Neural cell (in vitro differentiated cells): Measurements from ENCODE around the gene DNM3. TPM values are rescaled to one million over a fixed set of nuclear protein-coding genes. Genes with fewer than 3 reads are reported as not detected.

Experiments used
- H2AFZ ChIP-seq: fragments of 200-600, 300-800 bp; sonication (generic), shearing (Covaris generic); 2 replicates; pipeline ENCODE4 v1.6.0; 2014; ENCODE audit warnings: low read depth, mild to moderate bottlenecking, antibody characterized with exemption, low read length, moderate library complexity
- H3F3A ChIP-seq: fragments of 200-600 bp; shearing (Covaris generic); 2 replicates; pipeline ENCODE4 v1.6.1; 2016; ENCODE audit warnings: mild to moderate bottlenecking, moderate library complexity, mixed read lengths, antibody characterized with exemption, low read length; ENCODE audit not compliant: insufficient read depth, poor library complexity, severe bottlenecking
- H3K27ac ChIP-seq: fragments of 200-600, 300-800 bp; sonication (generic), shearing (Covaris generic); 2 replicates; pipeline ENCODE4 v1.5.1; 2014; ENCODE audit warnings: mild to moderate bottlenecking, low read length, moderate library complexity
- H3K27me3 ChIP-seq: fragments of 300-800, 200-600 bp; sonication (generic), shearing (Covaris generic); 2 replicates; pipeline ENCODE4 v1.6.0; 2014; ENCODE audit warnings: mild to moderate bottlenecking, low read depth, low read length, moderate library complexity; ENCODE audit not compliant: insufficient read depth
- H3K36me3 ChIP-seq: fragments of 300-800, 200-600 bp; sonication (generic), shearing (Covaris generic); 2 replicates; pipeline ENCODE4 v1.5.1; 2014; ENCODE audit warnings: mild to moderate bottlenecking, antibody characterized with exemption, low read length, moderate library complexity; ENCODE audit not compliant: insufficient read depth
- H3K4me2 ChIP-seq: fragments of 300-800, 200-600 bp; sonication (generic), shearing (Covaris generic); 2 replicates; pipeline ENCODE4 v1.6.0; 2014; ENCODE audit warnings: mild to moderate bottlenecking, low read length
- H3K4me3 ChIP-seq: fragments of 300-800, 200-600 bp; sonication (generic), shearing (Covaris generic); 2 replicates; pipeline ENCODE4 v1.5.1; 2014; ENCODE audit warnings: mild to moderate bottlenecking, low read length, moderate library complexity
- H3K79me2 ChIP-seq: fragments of 200-600 bp; shearing (Covaris generic); replicated peaks from 2 replicates; pipeline ENCODE4 v1.6.0; 2014; ENCODE audit warnings: mild to moderate bottlenecking, low read length, moderate library complexity; ENCODE audit not compliant: insufficient read depth
- H3K9ac ChIP-seq: fragments of 300-800, 200-600 bp; sonication (generic), shearing (Covaris generic); 2 replicates; pipeline ENCODE4 v1.6.1; 2016; ENCODE audit warnings: mild to moderate bottlenecking, low read length, mixed read lengths
- H3K9me2 ChIP-seq: fragments of 200-600 bp; shearing (Covaris generic); 2 replicates; pipeline ENCODE4 v1.6.1; 2016; ENCODE audit warnings: mild to moderate bottlenecking, low read length, mixed read lengths; ENCODE audit not compliant: insufficient read depth
- H3K9me3 ChIP-seq: fragments of 200-600, 300-800 bp; sonication (generic), shearing (Covaris generic); 2 replicates; pipeline ENCODE4 v1.6.1; 2016; ENCODE audit warnings: mild to moderate bottlenecking, mixed run types, low read length, moderate library complexity, mixed read lengths
- H4K20me1 ChIP-seq: fragments of 200-600 bp; shearing (Covaris generic); 2 replicates; pipeline ENCODE4 v1.6.1; 2016; ENCODE audit warnings: mild to moderate bottlenecking, mixed run types; ENCODE audit not compliant: insufficient read depth
- EP300 ChIP-seq: fragments of 450-650 bp; conservative IDR thresholded peaks from 2 replicates; pipeline ENCODE4 v1.6.1; 2014; ENCODE audit warnings: antibody characterized with exemption, mild to moderate bottlenecking, moderate library complexity; ENCODE audit not compliant: poor library complexity, severe bottlenecking
- EZH2 ChIP-seq: fragments of 200-600, 300-800 bp; shearing (Covaris generic), sonication (generic); IDR thresholded peaks from 2 replicates; pipeline ENCODE4 v1.6.1; 2014; ENCODE audit warnings: antibody characterized with exemption, low read length, borderline replicate concordance, mild to moderate bottlenecking; ENCODE audit not compliant: insufficient read depth, poor library complexity, severe bottlenecking
- MXI1 ChIP-seq: fragments of 450-650 bp; conservative IDR thresholded peaks from 2 replicates; pipeline ENCODE4 v1.6.1; 2014; ENCODE audit warnings: antibody characterized with exemption, mild to moderate bottlenecking; ENCODE audit not compliant: poor library complexity, severe bottlenecking
- POLR2AphosphoS5 ChIP-seq: IDR thresholded peaks from 2 replicates; pipeline ENCODE4 v1.6.1; 2012
- RAD21 ChIP-seq: fragments of 450-650 bp; conservative IDR thresholded peaks from 2 replicates; pipeline ENCODE4 v1.6.1; 2014; ENCODE audit warnings: antibody characterized with exemption, mild to moderate bottlenecking, moderate library complexity
- SMC3 ChIP-seq: fragments of 450-650 bp; conservative IDR thresholded peaks from 2 replicates; pipeline ENCODE4 v1.6.1; 2014; ENCODE audit warnings: antibody characterized with exemption, mild to moderate bottlenecking, moderate library complexity; ENCODE audit not compliant: poor library complexity
- TAF1 ChIP-seq: IDR thresholded peaks from 2 replicates; pipeline ENCODE4 v1.6.1; 2012; ENCODE audit warnings: low read depth
- polyA plus RNA-seq: library from polyadenylated mRNA; depleted of rRNA; stranded (reverse); fragments of >200 nt; gene quantifications from 2 replicates; pipeline ENCODE4 v1.2.3, GENCODE V29; 2014
- TF ChIP-seq, protein P1 (sequence below): fragments of 450-650 bp; IDR thresholded peaks from 2 replicates; pipeline ENCODE4 v1.5.1; 2014; ENCODE audit warnings: antibody characterized with exemption, mild to moderate bottlenecking, moderate library complexity; ENCODE audit not compliant: poor library complexity, severe bottlenecking
- TF ChIP-seq, protein P2 (sequence below): IDR thresholded peaks from 2 replicates; pipeline ENCODE4 v1.6.1; 2012; ENCODE audit warnings: borderline replicate concordance

The DNM3 gene
- polyA plus RNA-seq, 1 donor from 2014 or later = 37.1 TPM

DNA sequence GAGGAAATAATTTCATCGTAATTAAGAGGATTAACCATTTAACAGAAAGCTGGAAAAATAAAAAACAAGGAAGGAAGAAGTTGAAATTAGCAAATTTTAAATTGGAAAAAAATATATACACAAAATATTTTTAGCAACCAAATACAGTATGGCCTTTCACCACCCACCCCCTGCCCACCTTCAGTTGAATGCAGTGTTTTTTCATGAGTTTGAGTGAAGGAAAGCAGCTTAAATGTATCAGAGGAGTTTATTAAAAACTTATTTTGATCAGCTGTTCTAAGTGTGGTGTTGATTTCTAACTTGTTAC, 249.2 kb downstream of the DNM3 start:
- H3K4me3 ChIP-seq = no peak overlapping the region
- H4K20me1 ChIP-seq = no peaks in the 10 kb centered on the region
- H3F3A ChIP-seq = no peaks in the 10 kb centered on the region
- TF ChIP-seq TAF1 = no peak
- TF ChIP-seq, protein P1, sequence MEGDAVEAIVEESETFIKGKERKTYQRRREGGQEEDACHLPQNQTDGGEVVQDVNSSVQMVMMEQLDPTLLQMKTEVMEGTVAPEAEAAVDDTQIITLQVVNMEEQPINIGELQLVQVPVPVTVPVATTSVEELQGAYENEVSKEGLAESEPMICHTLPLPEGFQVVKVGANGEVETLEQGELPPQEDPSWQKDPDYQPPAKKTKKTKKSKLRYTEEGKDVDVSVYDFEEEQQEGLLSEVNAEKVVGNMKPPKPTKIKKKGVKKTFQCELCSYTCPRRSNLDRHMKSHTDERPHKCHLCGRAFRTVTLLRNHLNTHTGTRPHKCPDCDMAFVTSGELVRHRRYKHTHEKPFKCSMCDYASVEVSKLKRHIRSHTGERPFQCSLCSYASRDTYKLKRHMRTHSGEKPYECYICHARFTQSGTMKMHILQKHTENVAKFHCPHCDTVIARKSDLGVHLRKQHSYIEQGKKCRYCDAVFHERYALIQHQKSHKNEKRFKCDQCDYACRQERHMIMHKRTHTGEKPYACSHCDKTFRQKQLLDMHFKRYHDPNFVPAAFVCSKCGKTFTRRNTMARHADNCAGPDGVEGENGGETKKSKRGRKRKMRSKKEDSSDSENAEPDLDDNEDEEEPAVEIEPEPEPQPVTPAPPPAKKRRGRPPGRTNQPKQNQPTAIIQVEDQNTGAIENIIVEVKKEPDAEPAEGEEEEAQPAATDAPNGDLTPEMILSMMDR = no peak
- no peak overlapping the region for H2AFZ ChIP-seq
- H3K27me3 ChIP-seq = no peaks in the 10 kb centered on the region
- H3K79me2 ChIP-seq = no peaks in the 10 kb centered on the region
- no peaks in the 10 kb centered on the region for H3K9me2 ChIP-seq
- H3K9ac ChIP-seq = no peak overlapping the region
- H3K36me3 ChIP-seq = no peaks in the 10 kb centered on the region
- no peaks in the 10 kb centered on the region for H3K9me3 ChIP-seq
- no peak overlapping the region for H3K27ac ChIP-seq
- no peak overlapping the region for H3K4me2 ChIP-seq

DNA sequence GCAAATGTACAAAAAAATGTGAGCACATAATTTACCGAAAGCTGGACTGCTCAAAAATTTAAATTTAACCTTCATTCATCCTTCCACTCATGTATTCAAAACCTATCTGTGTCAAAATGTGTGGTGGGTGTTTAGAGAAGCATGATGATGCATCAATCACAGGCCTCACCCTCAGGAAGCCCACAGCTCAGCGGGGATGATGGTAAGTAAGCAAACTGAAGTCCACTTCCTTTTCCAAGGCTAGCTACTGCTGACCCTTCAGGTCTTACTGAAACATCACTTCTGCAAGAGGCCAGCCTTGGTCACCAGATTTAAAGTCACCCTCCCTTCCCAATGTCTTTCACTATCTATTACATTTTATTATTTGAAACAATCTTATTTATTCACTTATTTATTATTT, 254.5 kb downstream of the DNM3 start:
- Histone ChIP-seq H3K9ac (no peak overlapping the region), H3K27ac (no peak overlapping the region), H4K20me1 (no peaks in the 10 kb centered on the region), H3K4me2 (no peak overlapping the region), H2AFZ (no peak overlapping the region), H3K36me3 (no peaks in the 10 kb centered on the region), H3K79me2 (no peaks in the 10 kb centered on the region), H3K4me3 (no peak overlapping the region), H3K9me2 (no peaks in the 10 kb centered on the region), H3K9me3 (no peaks in the 10 kb centered on the region), H3F3A (no peaks in the 10 kb centered on the region), H3K27me3 (no peaks in the 10 kb centered on the region)
- TF ChIP-seq TAF1 (no peak), MXI1 (no peak)

DNA sequence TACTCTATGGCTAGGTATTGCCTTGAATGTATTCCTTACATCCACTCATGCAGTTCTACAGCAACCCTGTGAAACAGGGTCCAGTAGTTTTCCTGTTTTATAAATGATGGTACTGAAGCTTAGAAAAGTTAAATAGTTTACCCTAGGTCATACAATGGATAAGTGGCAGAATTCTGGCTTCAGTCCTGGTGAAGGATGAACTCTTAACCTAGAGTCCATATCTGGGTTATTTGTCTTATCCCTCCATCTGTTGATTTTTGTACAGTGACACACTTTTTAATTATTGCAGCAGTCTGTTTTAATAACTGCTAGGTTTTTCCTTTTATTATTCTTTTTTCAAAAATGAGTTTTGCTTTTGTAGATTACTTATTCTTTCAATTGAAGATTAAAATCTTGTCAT, 263.9 kb downstream of the DNM3 start:
- H4K20me1 ChIP-seq = no peaks in the 10 kb centered on the region
- no peak for TF ChIP-seq MXI1
- no peak for TF ChIP-seq SMC3
- TF ChIP-seq, protein P1 = no peak
- no peak for TF ChIP-seq EZH2
- no peak for TF ChIP-seq RAD21
- TF ChIP-seq EP300 = no peak
- no peak for TF ChIP-seq POLR2AphosphoS5
- TF ChIP-seq, protein P2, sequence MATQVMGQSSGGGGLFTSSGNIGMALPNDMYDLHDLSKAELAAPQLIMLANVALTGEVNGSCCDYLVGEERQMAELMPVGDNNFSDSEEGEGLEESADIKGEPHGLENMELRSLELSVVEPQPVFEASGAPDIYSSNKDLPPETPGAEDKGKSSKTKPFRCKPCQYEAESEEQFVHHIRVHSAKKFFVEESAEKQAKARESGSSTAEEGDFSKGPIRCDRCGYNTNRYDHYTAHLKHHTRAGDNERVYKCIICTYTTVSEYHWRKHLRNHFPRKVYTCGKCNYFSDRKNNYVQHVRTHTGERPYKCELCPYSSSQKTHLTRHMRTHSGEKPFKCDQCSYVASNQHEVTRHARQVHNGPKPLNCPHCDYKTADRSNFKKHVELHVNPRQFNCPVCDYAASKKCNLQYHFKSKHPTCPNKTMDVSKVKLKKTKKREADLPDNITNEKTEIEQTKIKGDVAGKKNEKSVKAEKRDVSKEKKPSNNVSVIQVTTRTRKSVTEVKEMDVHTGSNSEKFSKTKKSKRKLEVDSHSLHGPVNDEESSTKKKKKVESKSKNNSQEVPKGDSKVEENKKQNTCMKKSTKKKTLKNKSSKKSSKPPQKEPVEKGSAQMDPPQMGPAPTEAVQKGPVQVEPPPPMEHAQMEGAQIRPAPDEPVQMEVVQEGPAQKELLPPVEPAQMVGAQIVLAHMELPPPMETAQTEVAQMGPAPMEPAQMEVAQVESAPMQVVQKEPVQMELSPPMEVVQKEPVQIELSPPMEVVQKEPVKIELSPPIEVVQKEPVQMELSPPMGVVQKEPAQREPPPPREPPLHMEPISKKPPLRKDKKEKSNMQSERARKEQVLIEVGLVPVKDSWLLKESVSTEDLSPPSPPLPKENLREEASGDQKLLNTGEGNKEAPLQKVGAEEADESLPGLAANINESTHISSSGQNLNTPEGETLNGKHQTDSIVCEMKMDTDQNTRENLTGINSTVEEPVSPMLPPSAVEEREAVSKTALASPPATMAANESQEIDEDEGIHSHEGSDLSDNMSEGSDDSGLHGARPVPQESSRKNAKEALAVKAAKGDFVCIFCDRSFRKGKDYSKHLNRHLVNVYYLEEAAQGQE = no peak
- no peak for TF ChIP-seq TAF1
- H3F3A ChIP-seq = no peaks in the 10 kb centered on the region
- no peaks in the 10 kb centered on the region for H3K79me2 ChIP-seq
- H3K27ac ChIP-seq = no peak overlapping the region
- H3K4me2 ChIP-seq = no peak overlapping the region
- H3K9me3 ChIP-seq = no peaks in the 10 kb centered on the region
- H3K27me3 ChIP-seq = no peaks in the 10 kb centered on the region
- no peaks in the 10 kb centered on the region for H3K9me2 ChIP-seq
- H3K4me3 ChIP-seq = no peak overlapping the region
- no peaks in the 10 kb centered on the region for H3K36me3 ChIP-seq
- H2AFZ ChIP-seq = no peak overlapping the region
- H3K9ac ChIP-seq = no peak overlapping the region
